Measurements from ENCODE around the gene TRMT10B. TPM values are rescaled to one million over a fixed set of nuclear protein-coding genes. Genes with fewer than 3 reads are reported as not detected.

TRMT10B gene
- total and polyA plus RNA-seq, 2 experiments from 2014 or later: 3.0 to 4.1 TPM

DNA sequence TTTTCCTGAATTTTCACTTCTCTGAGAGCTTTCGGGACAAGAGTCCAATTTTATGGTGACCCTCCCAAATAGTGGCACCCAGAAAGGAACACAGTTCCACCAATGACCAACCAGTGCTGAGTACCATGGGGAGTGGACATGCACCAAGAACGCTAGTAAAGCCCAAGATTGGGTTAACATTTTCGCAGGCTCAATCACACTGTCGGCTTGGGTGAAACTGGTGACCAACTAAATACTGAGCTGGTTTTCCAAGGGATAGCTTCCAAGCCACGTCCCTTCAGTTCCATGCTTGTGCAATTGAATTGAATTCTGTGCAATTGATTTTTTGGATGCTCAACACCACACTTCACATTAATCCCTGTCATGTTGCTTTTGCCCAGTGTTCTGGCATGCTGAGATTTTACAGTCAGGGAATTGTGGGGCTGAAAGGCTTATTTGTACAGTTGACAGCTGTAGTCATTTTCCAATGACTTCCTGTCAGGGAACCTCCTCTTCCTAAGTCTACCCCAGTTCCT is 37.6 kb upstream of the TRMT10B start:
- Histone ChIP-seq H2AFZ (no peak overlapping the region), H3K27me3 (no peaks in the 10 kb centered on the region), H3K9me2 (replicated peaks; ENCODE audit: insufficient read depth) (no peaks in the 10 kb centered on the region), H3K27ac (no peak overlapping the region), H3K36me3 (replicated peaks; ENCODE audit: insufficient read depth, low read depth) (no peaks in the 10 kb centered on the region), H3K4me1 (ENCODE audit: insufficient read depth) (no peaks in the 10 kb centered on the region), H3K4me2 (no peak overlapping the region), H3K4me3 (no peak overlapping the region), H3K79me2 (no peaks in the 10 kb centered on the region), H4K20me1 (ENCODE audit: insufficient read depth, poor library complexity, severe bottlenecking) (no peaks in the 10 kb centered on the region), H3K9me3 (ENCODE audit: low read depth) (no peaks in the 10 kb centered on the region)
- 93% methylated on average over 5 of the region's 5 CpGs for WGBS (ENCODE audit: low lambda C conversion rate, missing lambda C conversion rate)
- TF ChIP-seq, protein P1, sequence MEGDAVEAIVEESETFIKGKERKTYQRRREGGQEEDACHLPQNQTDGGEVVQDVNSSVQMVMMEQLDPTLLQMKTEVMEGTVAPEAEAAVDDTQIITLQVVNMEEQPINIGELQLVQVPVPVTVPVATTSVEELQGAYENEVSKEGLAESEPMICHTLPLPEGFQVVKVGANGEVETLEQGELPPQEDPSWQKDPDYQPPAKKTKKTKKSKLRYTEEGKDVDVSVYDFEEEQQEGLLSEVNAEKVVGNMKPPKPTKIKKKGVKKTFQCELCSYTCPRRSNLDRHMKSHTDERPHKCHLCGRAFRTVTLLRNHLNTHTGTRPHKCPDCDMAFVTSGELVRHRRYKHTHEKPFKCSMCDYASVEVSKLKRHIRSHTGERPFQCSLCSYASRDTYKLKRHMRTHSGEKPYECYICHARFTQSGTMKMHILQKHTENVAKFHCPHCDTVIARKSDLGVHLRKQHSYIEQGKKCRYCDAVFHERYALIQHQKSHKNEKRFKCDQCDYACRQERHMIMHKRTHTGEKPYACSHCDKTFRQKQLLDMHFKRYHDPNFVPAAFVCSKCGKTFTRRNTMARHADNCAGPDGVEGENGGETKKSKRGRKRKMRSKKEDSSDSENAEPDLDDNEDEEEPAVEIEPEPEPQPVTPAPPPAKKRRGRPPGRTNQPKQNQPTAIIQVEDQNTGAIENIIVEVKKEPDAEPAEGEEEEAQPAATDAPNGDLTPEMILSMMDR (IDR thresholded peaks at IDR 0.05; ENCODE audit: poor library complexity): no peak
- TF ChIP-seq EZH2 (IDR thresholded peaks at IDR 0.05; ENCODE audit: borderline replicate concordance) (no peak), EZH2phosphoT487 (IDR thresholded peaks at IDR 0.05; ENCODE audit: low read depth, severe bottlenecking, unreplicated experiment) (no peak)
- no peak for DNase-seq (ENCODE audit: low spot score)

- Histone ChIP-seq H3K4me3 (no peak overlapping the region), H3K79me2 (no peaks in the 10 kb centered on the region), H2AFZ (no peak overlapping the region), H3K9me3 (ENCODE audit: low read depth) (no peaks in the 10 kb centered on the region), H4K20me1 (ENCODE audit: insufficient read depth, poor library complexity, severe bottlenecking) (no peaks in the 10 kb centered on the region), H3K4me1 (ENCODE audit: insufficient read depth) (no peaks in the 10 kb centered on the region), H3K27me3 (no peaks in the 10 kb centered on the region), H3K9me2 (replicated peaks; ENCODE audit: insufficient read depth) (no peaks in the 10 kb centered on the region), H3K4me2 (no peak overlapping the region), H3K27ac (no peak overlapping the region), H3K36me3 (replicated peaks; ENCODE audit: insufficient read depth, low read depth) (no peaks in the 10 kb centered on the region)
- 70% methylated on average over 2 of the region's 2 CpGs for WGBS (ENCODE audit: low lambda C conversion rate, missing lambda C conversion rate)
- DNase-seq (ENCODE audit: low spot score): no peak
- TF ChIP-seq EZH2 (IDR thresholded peaks at IDR 0.05; ENCODE audit: borderline replicate concordance): no peak
- no peak for TF ChIP-seq EZH2phosphoT487 (IDR thresholded peaks at IDR 0.05; ENCODE audit: low read depth, severe bottlenecking, unreplicated experiment)
- TF ChIP-seq, protein P1 (IDR thresholded peaks at IDR 0.05; ENCODE audit: poor library complexity): no peak
Observed at GRCh38 chr9:37719526-37719925, 34.1 kb upstream of the TRMT10B start.

DNA sequence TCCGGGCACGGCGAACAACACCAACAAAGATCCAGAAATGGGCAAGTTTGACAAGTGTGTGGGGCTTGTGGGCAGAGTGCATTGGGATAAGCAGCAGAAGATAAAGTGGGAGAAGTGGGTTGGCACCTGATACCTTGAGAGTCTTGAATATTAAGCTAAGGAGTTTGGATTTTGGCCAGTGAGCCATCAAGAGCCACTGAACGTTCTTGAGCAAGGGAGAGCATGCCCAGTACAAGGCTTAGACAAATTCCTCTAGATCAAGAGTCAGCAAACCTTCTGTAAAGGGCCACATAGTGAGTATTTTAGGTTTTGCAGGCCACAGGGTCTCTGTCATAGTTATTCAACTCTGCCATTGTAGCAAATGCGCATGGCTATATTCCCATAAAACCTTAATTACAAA is 26.6 kb upstream of the TRMT10B start:
- H3K36me3 ChIP-seq (replicated peaks; ENCODE audit: insufficient read depth, low read depth): no peaks in the 10 kb centered on the region
- H3K9me3 ChIP-seq (ENCODE audit: low read depth): no peaks in the 10 kb centered on the region
- no peaks in the 10 kb centered on the region for H3K9me2 ChIP-seq (replicated peaks; ENCODE audit: insufficient read depth)
- no peaks in the 10 kb centered on the region for H3K79me2 ChIP-seq
- H4K20me1 ChIP-seq (ENCODE audit: insufficient read depth, poor library complexity, severe bottlenecking): no peaks in the 10 kb centered on the region
- no peak for DNase-seq (ENCODE audit: low spot score)
- H3K27ac ChIP-seq: no peak overlapping the region
- H3K4me2 ChIP-seq: no peak overlapping the region
- no peaks in the 10 kb centered on the region for H3K27me3 ChIP-seq
- 89% methylated on average over 5 of the region's 5 CpGs for WGBS (ENCODE audit: low lambda C conversion rate, missing lambda C conversion rate)
- H3K4me3 ChIP-seq: no peak overlapping the region
- H3K4me1 ChIP-seq (ENCODE audit: insufficient read depth): no peaks in the 10 kb centered on the region
- TF ChIP-seq EZH2phosphoT487 (IDR thresholded peaks at IDR 0.05; ENCODE audit: low read depth, severe bottlenecking, unreplicated experiment) (no peak), EZH2 (IDR thresholded peaks at IDR 0.05; ENCODE audit: borderline replicate concordance) (no peak)
- TF ChIP-seq, protein P1 (IDR thresholded peaks at IDR 0.05; ENCODE audit: poor library complexity): no peak
- H2AFZ ChIP-seq: no peak overlapping the region

- Histone ChIP-seq H3K36me3 (replicated peaks; ENCODE audit: insufficient read depth, low read depth) (no peaks in the 10 kb centered on the region), H3K79me2 (no peaks in the 10 kb centered on the region), H3K4me2 (no peak overlapping the region), H4K20me1 (ENCODE audit: insufficient read depth, poor library complexity, severe bottlenecking) (no peaks in the 10 kb centered on the region), H3K9me2 (replicated peaks; ENCODE audit: insufficient read depth) (no peaks in the 10 kb centered on the region), H2AFZ (no peak overlapping the region), H3K9me3 (ENCODE audit: low read depth) (no peaks in the 10 kb centered on the region), H3K27me3 (no peaks in the 10 kb centered on the region), H3K4me3 (no peak overlapping the region), H3K4me1 (ENCODE audit: insufficient read depth) (no peaks in the 10 kb centered on the region), H3K27ac (no peak overlapping the region)
- TF ChIP-seq EZH2phosphoT487 (IDR thresholded peaks at IDR 0.05; ENCODE audit: low read depth, severe bottlenecking, unreplicated experiment): no peak
- no peak for TF ChIP-seq EZH2 (IDR thresholded peaks at IDR 0.05; ENCODE audit: borderline replicate concordance)
- TF ChIP-seq, protein P1 (IDR thresholded peaks at IDR 0.05; ENCODE audit: poor library complexity): no peak
- DNase-seq (ENCODE audit: low spot score): no peak
- 88% methylated on average over 9 of the region's 9 CpGs for WGBS (ENCODE audit: low lambda C conversion rate, missing lambda C conversion rate)
Observed at GRCh38 chr9:37729499-37729898, 24.1 kb upstream of the TRMT10B start.
